Mucosa of descending colon (tissue), 3 donors: ENCODE measurements around the gene S100A4. TPM values are rescaled to one million over a fixed set of nuclear protein-coding genes. Genes with fewer than 3 reads are reported as not detected.

ENCODE experiments used
- ATAC-seq: fragments of 200-7000 bp; cut with Tn5 transposase; one replicate; pipeline ENCODE4 v1.9.1; 2020; ENCODE audit warnings: mild to moderate bottlenecking, moderate library complexity
- DNase-seq, 3 donors: peaks; one replicate each; pipeline ENCODE4 v3.0.0-alpha.2; 2020
- H3K36me3 ChIP-seq: fragments of 200-600 bp; one replicate; pipeline ENCODE4 v1.8.0; 2021; ENCODE audit warnings: low read depth, mild to moderate bottlenecking
- H3K4me1 ChIP-seq: fragments of 200-600 bp; one replicate; pipeline ENCODE4 v1.8.0; 2021; ENCODE audit warnings: low read depth, mild to moderate bottlenecking
- H3K4me3 ChIP-seq: fragments of 200-600 bp; one replicate; pipeline ENCODE4 v1.8.0; 2021; ENCODE audit warnings: mild to moderate bottlenecking
- H3K9me3 ChIP-seq: fragments of 200-600 bp; one replicate; pipeline ENCODE4 v1.8.0; 2021; ENCODE audit warnings: mild to moderate bottlenecking
- intact Hi-C, 2 donors: fragments of 100-400 bp; cut with DNase I in 1 of 2; cut with micrococcal nuclease in 1 of 2; formaldehyde crosslinking; loops; one replicate each; pipeline versions ENCODE4 v1.11.0 to v1.11.1; 2022; cut with DNase I, micrococcal nuclease
- total RNA-seq, 3 donors: library from RNA; stranded (reverse); fragmentation: NEBNext Ultra II Directional in 2 of 3; extraction: Animal tissue kit (Norgen Biotek cat#: 25700) in 2 of 3; gene quantifications; one replicate each; pipeline versions ENCODE4 v1.2.1 to v1.2.4, GENCODE V29; 2021 to 2023
- TF ChIP-seq, protein P1 (sequence below): fragments of 200-600 bp; IDR thresholded peaks from one replicate; pipeline ENCODE4 v1.8.0; 2022; ENCODE audit warnings: antibody characterized with exemption, mild to moderate bottlenecking
- donor health status: DM: no; HTN: no; CAD: no; lungs with moderate emphysema.
- donor health status: DM: no; HTN: no; CAD: no.
- donor health status: DM: no; HTN: yes; CAD: no.

Gene S100A4
- total RNA-seq, 3 donors from 2014 or later = 28.9 to 176 (median 141) TPM

DNA sequence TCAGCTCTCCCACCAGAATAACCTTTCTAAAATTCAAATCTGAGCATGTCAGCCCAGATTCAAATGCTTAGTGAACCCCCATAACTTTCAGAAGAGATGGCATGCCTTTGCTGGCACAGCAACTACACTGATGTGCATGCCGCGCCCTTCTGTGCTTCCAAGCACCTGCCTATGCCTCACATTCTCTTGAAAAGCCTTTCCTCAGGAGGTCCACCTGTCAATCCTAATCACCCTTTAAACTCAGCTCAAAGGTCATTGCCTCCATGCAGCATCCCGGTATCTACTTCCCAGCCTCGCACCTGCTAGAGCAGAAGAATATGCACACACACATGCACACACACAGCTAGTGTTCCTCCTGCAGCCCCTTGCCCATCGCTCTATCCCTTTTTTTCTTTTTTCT lies 25.3 kb upstream of the S100A4 start:
- DNase-seq (no peak), ATAC-seq (no peak)
- peaks cover 30% of the 10 kb centered on the region for H3K4me1 ChIP-seq
- peaks cover 2% of the 10 kb centered on the region for H3K9me3 ChIP-seq
- TF ChIP-seq, protein P1, sequence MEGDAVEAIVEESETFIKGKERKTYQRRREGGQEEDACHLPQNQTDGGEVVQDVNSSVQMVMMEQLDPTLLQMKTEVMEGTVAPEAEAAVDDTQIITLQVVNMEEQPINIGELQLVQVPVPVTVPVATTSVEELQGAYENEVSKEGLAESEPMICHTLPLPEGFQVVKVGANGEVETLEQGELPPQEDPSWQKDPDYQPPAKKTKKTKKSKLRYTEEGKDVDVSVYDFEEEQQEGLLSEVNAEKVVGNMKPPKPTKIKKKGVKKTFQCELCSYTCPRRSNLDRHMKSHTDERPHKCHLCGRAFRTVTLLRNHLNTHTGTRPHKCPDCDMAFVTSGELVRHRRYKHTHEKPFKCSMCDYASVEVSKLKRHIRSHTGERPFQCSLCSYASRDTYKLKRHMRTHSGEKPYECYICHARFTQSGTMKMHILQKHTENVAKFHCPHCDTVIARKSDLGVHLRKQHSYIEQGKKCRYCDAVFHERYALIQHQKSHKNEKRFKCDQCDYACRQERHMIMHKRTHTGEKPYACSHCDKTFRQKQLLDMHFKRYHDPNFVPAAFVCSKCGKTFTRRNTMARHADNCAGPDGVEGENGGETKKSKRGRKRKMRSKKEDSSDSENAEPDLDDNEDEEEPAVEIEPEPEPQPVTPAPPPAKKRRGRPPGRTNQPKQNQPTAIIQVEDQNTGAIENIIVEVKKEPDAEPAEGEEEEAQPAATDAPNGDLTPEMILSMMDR = no peak
- H3K4me3 ChIP-seq = no peak overlapping the region
- H3K36me3 ChIP-seq = no peaks in the 10 kb centered on the region
- intact Hi-C loops = no loop called here

DNA sequence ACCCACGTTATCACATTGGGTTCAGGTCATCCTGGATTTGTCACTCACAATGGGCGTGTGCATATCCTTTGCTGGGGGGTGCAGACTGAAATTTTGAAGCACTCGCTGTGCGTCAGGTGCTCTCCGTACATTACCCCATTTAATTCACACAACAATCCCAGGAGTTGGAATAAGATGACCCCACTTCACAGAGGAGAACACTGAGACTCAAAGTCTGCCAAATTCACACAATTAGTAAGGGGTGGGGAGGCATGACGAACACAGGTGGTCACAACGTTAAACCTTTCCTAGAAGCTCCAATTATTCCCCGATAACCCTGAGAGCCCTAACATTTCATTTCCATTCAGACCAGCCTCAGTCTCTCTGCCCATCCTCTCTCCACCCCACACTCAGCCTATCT lies 23.9 kb upstream of the S100A4 start:
- no peak overlapping the region for H3K4me3 ChIP-seq
- TF ChIP-seq, protein P1 = no peak
- H3K4me1 ChIP-seq = peaks cover 37% of the 10 kb centered on the region
- intact Hi-C loops = loop anchor here (2.0 to 5.0 kb wide), 3 partner anchors 37 to 59 kb away; no protein-coding TSS in a partner anchor
- H3K36me3 ChIP-seq = no peaks in the 10 kb centered on the region
- no peak for DNase-seq
- H3K9me3 ChIP-seq = no peaks in the 10 kb centered on the region
- ATAC-seq = no peak

DNA sequence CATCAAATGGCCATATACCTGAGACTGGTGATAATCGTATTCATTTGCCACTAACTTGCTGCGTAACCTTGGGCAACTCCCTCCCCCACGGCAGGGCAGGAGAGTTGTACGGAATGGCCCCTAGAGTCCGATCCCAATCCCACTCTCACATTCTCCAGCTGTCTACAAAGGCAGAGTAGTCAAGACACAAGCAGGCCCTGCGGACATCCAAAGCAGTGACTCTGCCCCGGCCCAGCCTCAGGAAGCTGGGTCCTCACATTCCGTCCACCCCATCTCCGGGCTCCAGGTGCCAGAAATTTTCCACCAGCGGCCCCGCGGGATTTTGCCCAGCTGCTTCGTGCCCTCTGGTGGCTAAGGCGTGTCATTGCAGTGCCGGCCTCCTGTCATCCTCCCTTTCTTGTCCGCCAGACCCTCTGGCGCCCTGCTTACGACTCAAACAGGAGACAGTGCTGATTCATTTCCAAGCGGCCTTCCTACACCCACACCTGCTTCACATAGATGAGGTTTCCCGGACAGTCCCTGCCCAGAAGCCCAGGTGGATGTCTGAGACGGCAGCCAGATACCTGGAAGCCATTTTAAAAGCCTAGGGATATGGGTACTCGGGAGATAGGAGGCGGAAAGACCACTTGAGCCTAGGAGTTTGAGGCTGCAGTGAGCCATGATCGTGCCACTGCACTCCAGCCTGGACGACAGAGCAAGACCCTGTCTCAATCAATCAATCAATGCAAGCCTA lies 22.9 kb upstream of the S100A4 start:
- intact Hi-C loops = loop anchor here (2.0 to 5.0 kb wide), 3 partner anchors 36 to 58 kb away; no protein-coding TSS in a partner anchor
- TF ChIP-seq, protein P1 = peak; percentile 99
- peaks cover 36% of the 10 kb centered on the region for H3K4me1 ChIP-seq

DNA sequence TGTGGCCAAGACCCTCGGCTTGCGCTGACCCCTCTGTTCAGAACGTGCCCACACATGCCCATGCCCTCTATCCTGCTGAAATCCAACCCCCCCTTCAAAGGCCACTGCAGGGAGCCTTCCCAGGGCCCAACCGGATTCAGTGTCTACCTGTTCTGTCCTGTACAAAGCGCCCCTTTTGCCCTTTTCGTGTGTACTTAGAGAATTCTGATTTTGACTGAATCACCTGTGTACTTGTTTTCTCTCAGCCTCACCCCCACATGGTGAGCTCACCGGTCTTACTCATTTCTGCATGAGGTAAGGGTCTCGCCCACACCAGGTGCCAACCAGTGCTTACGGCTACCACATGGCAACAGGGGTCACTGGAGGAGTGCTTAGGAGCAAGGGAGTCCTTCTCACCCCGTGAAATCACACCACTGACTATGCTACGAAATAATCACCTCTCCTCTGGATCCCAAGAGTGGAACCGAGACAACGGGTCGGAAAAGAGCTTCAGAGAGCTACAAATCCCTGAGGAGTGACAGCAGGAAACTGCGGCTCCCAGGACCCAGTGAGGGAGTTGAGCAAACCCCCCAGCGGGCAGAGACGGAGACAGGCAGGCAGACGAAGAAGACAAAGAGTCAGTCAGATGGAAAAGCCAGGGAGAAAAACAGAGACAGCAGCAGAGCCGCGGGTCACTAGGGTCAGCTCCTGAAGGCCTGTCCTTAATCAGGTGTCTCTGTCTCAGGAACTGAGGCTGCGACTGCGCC lies 22.2 kb upstream of the S100A4 start:
- peaks cover 33% of the 10 kb centered on the region for H3K4me1 ChIP-seq
- TF ChIP-seq, protein P1 = no peak
- no peak for ATAC-seq
- no peak overlapping the region for H3K4me3 ChIP-seq
- DNase-seq = peak in 1 of 3 donors; percentile 59
- intact Hi-C loops = loop anchor here (2.0 to 5.0 kb wide), 3 partner anchors 35 to 57 kb away; no protein-coding TSS in a partner anchor
- no peaks in the 10 kb centered on the region for H3K36me3 ChIP-seq
- H3K9me3 ChIP-seq = no peaks in the 10 kb centered on the region

More for the DNA sequence above, 22.9 kb upstream of the S100A4 start:
- Histone ChIP-seq H3K36me3 (no peaks in the 10 kb centered on the region), H3K4me3 (no peak overlapping the region), H3K9me3 (no peaks in the 10 kb centered on the region)
- peak; percentile 90 to 95 (median 93) for DNase-seq
- ATAC-seq = peak; percentile 58

DNA sequence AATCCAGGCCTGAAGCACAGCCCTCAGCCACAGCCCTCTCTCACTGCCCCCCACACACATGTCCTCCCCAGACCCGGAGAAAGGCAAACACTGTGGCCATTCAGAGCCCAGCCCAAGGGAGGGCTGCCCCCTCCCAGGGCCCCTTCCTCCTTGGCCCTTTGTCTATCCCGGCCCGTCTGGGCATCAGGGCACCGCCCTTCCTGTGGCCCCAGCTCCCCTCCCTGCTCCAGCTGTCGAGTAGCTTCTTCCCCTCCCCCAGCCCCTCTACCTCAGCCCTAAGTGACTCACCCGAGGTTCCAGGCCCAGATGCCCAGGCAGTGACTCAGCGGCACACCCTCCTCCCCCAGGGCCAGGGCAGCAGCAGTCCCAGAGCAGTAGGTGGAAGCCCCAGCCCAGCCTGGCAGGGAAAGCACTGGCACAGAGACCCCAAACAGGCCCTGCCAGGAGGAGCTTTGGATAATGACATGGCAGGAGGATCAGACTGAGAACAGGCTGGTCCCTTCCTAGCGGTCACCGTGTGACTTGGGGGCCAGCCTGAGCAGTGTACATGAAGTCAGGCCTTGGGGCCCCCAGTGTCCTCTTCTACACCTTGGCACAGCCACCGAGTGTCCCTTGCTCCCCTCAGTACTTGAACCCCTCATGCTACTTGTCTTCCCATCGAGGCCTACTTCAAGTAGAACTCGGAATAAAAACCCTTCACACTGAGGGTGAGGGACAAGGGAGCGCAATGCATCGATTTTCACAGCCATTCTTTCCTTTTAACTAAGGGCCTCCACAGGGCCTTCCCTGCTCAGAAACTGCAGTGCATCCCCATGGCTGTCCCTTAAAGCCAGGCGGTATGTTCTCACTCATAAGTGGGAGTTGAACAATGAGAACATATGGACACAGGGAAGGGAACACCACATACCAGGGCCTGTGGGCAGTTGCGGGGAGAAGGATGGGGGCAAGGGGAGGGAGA lies 21.1 kb upstream of the S100A4 start:
- Histone ChIP-seq H3K36me3 (no peaks in the 10 kb centered on the region), H3K9me3 (no peaks in the 10 kb centered on the region), H3K4me3 (no peak overlapping the region), H3K4me1 (peaks cover 33% of the 10 kb centered on the region)
- TF ChIP-seq, protein P1 = no peak
- intact Hi-C loops = loop anchor here (5.0 kb wide), 2 partner anchors 34 to 54 kb away; no protein-coding TSS in a partner anchor
- DNase-seq (peak; percentile 95 to 97 (median 97)), ATAC-seq (peak; percentile 90)
